Gastroesophageal sphincter (tissue), 3 donors: ENCODE data around the gene CXorf66.

Experiments used
- EP300 ChIP-seq: sonication (generic); formaldehyde crosslinking; IDR thresholded peaks from one replicate; pipeline ENCODE4 v1.6.1; 2017; ENCODE audit warnings: antibody characterized with exemption, mild to moderate bottlenecking
- TF ChIP-seq, protein P1 (sequence below), 4 experiments: fragments of 200-600 bp in 2 of 4; fragments of 450-650 bp in 2 of 4; sonication (generic) in 1 of 4; IDR thresholded peaks; one replicate each; pipeline ENCODE4 v1.5.1; 2017 to 2019; ENCODE audit warnings: antibody characterized with exemption in 4 of 4, mild to moderate bottlenecking in 2 of 4, moderate library complexity in 2 of 4

GRCh38 chrX:139965421-139965820 lies at the start of gene CXorf66:
- TF ChIP-seq, protein P1, sequence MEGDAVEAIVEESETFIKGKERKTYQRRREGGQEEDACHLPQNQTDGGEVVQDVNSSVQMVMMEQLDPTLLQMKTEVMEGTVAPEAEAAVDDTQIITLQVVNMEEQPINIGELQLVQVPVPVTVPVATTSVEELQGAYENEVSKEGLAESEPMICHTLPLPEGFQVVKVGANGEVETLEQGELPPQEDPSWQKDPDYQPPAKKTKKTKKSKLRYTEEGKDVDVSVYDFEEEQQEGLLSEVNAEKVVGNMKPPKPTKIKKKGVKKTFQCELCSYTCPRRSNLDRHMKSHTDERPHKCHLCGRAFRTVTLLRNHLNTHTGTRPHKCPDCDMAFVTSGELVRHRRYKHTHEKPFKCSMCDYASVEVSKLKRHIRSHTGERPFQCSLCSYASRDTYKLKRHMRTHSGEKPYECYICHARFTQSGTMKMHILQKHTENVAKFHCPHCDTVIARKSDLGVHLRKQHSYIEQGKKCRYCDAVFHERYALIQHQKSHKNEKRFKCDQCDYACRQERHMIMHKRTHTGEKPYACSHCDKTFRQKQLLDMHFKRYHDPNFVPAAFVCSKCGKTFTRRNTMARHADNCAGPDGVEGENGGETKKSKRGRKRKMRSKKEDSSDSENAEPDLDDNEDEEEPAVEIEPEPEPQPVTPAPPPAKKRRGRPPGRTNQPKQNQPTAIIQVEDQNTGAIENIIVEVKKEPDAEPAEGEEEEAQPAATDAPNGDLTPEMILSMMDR (IDR thresholded peaks at IDR 0.05) = no peak
- TF ChIP-seq EP300 = no peak
